Activated naive CD8-positive, alpha-beta T cell (primary cell): ENCODE data around the gene CPLANE1.
"Not testable (repeated sequence)": the region's sequence is repeated elsewhere in the genome, so short reads cannot be mapped to it uniquely, and the experiment has no call there.

Experiments used
- H3K27ac Mint-ChIP-seq: one replicate; pipeline ENCODE4 v1.8.0; 2021; ENCODE audit warnings: mixed read lengths
- H3K27me3 Mint-ChIP-seq: one replicate; pipeline ENCODE4 v1.8.0; 2021; ENCODE audit warnings: mixed read lengths
- H3K36me3 Mint-ChIP-seq: one replicate; pipeline ENCODE4 v1.8.0; 2021; ENCODE audit warnings: mixed read lengths
- H3K4me1 Mint-ChIP-seq: one replicate; pipeline ENCODE4 v1.8.0; 2021; ENCODE audit warnings: low read depth, mixed read lengths
- H3K4me3 Mint-ChIP-seq: one replicate; pipeline ENCODE4 v1.8.0; 2021; ENCODE audit warnings: mild to moderate bottlenecking, mixed read lengths
- H3K9me3 Mint-ChIP-seq: one replicate; pipeline ENCODE4 v1.8.0; 2021; ENCODE audit warnings: low read depth, mixed read lengths

Gene CPLANE1

GRCh38 chr5:37248970-37249814 is at the start of gene CPLANE1:
CPLANE1 (minus strand) TSS chr5:37249376; CDS start chr5:37247698, 1,678 bp downstream.
- Mint-ChIP-seq H3K9me3 (no peaks in the 10 kb centered on the region), H3K4me3 (peak within 1 kb of the TSS; percentile 89), H3K36me3 (no peaks in the 10 kb centered on the region), H3K27ac (peak within 1 kb of the TSS; percentile 82), H3K4me1 (peaks cover 18% of the 10 kb centered on the region), H3K27me3 (no peaks in the 10 kb centered on the region)

DNA sequence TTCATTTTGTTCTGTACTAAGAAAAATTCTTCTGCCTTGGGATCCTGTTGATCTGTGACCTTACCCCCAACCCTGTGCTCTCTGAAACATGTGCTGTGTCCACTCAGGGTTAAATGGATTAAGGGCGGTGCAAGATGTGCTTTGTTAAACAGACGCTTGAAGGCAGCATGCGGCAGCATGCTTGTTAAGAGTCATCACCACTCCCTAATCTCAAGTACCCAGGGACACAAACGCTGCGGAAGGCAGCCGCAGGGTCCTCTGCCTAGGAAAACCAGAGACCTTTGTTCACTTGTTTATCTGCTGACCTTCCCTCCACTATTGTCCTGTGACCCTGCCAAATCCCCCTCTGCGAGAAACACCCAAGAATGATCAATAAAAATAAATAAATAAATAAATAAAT is 47.1 kb upstream of the CPLANE1 start:
- not testable (repeated sequence) for H3K27ac Mint-ChIP-seq, H3K9me3 Mint-ChIP-seq
- peaks cover 19% of the 10 kb centered on the region for H3K36me3 Mint-ChIP-seq

DNA sequence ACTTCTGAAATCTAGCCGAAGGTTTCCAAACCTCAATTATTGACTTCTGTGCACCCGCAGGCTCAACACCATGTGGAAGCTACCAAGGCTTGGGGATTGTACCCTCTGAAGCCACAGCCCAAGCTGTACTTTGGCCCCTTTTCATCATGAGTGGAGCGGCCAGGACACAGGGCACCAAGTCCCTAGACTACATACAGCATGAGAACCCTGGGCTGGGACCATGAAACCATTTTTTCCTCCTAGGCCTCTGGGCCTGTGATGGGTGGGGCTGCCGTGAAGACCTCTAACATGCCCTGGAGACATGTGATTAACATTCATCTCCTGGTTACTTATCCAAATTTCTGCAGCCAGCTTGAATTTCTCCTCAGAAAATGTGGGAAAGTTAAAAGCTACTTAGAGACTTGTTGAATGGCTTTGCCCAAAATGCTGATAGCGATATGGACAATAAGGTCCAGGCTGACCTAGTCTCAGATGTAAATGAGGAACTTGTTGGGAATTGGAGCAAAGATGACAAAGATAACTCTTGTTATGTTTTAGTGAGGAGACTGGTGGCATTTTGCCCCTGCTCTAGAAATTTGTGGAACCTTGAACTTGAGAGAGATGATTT is 34.1 kb upstream of the CPLANE1 start:
- no peak overlapping the region for H3K4me3 Mint-ChIP-seq
- H3K4me1 Mint-ChIP-seq: no peaks in the 10 kb centered on the region
- H3K36me3 Mint-ChIP-seq: peaks cover 5% of the 10 kb centered on the region
- H3K27me3 Mint-ChIP-seq: peaks cover 2% of the 10 kb centered on the region
- H3K9me3 Mint-ChIP-seq: peaks cover 18% of the 10 kb centered on the region
- H3K27ac Mint-ChIP-seq: no peak overlapping the region

More for the DNA sequence above, 47.1 kb upstream of the CPLANE1 start:
- H3K27me3 Mint-ChIP-seq, H3K4me3 Mint-ChIP-seq, H3K4me1 Mint-ChIP-seq: not testable (repeated sequence)

DNA sequence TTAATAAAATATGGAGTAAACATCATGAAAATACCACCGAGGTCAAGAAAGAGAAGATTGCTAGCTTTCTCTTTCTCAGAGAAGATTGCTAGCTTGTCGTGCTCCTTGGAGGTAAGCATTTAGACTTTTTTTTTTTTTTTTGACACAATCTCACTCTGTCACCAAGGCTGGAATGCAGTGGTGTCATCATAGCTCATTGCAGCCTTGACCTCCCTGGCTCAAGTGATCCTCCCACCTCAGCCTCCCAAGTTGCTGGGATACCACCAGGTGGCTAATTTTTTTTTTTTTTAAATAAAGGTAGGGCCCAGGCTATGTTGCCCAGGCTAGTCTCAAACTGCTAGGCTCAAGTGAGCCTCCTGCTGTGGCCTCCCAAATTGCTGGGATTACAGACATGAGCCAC is 26.3 kb upstream of the CPLANE1 start:
- peaks cover under 1% of the 10 kb centered on the region for H3K27me3 Mint-ChIP-seq
- peaks cover 2% of the 10 kb centered on the region for H3K36me3 Mint-ChIP-seq
- H3K4me3 Mint-ChIP-seq: no peak overlapping the region
- H3K27ac Mint-ChIP-seq: no peak overlapping the region
- H3K9me3 Mint-ChIP-seq: peaks cover 22% of the 10 kb centered on the region
- no peaks in the 10 kb centered on the region for H3K4me1 Mint-ChIP-seq

DNA sequence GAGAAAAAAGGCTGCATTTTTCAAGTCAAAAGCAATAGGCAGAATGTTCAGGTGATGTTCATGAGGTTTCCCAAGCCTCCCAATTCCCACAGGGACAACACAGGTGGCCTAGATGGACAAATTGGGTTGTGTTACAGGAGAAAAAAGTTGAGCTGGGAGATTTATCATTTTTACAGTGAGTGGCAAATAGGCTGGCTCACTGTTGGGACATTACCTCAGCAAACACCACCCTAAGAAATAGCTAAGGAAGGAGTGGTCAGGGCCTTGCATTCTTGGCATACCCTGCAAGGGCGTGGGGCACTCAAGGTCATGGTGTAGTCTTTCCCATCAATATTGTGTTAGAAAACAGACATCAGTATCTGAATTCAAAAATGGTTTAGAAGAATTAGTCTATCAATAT is 23.3 kb upstream of the CPLANE1 start:
- no peaks in the 10 kb centered on the region for H3K4me1 Mint-ChIP-seq
- peaks cover 5% of the 10 kb centered on the region for H3K36me3 Mint-ChIP-seq
- H3K27me3 Mint-ChIP-seq: no peaks in the 10 kb centered on the region
- peaks cover 18% of the 10 kb centered on the region for H3K9me3 Mint-ChIP-seq
- H3K4me3 Mint-ChIP-seq: no peak overlapping the region
- no peak overlapping the region for H3K27ac Mint-ChIP-seq

GRCh38 chr5:37268100-37268499 is 18.9 kb upstream of the CPLANE1 start:
- peaks cover 18% of the 10 kb centered on the region for H3K9me3 Mint-ChIP-seq
- H3K27ac Mint-ChIP-seq, H3K36me3 Mint-ChIP-seq, H3K4me1 Mint-ChIP-seq, H3K27me3 Mint-ChIP-seq, H3K4me3 Mint-ChIP-seq: not testable (repeated sequence)

DNA sequence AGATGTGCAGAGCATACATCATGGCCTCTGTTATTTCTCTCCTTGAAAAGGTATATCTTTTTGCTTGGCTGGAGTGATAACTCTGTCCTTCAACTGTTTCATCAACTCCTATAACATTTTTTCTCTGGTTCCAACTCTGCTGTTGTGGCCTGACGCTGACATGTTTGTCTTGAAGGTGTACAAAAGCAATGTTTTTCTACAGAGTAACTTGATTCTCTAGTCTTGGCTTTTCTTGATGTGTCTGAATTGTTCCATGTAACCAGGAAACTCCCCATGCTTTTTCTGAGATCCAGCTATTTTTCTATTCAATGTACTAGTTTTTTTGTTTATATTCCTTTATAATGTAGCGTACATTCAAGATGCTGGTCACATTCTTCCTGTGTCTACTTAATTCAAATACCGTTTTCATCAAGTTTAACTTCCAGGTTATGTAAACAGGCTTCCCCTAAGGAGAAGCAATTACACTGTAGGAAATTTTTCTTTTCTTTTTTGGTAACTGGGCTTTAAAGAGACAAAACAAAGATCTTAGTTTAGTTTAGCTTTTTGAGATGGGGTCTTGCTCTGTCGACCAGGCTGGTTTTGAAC is 6.7 kb upstream of the CPLANE1 start:
- no peaks in the 10 kb centered on the region for H3K9me3 Mint-ChIP-seq
- no peaks in the 10 kb centered on the region for H3K36me3 Mint-ChIP-seq
- no peak overlapping the region for H3K4me3 Mint-ChIP-seq
- H3K27ac Mint-ChIP-seq: no peak overlapping the region
- no peaks in the 10 kb centered on the region for H3K4me1 Mint-ChIP-seq
- H3K27me3 Mint-ChIP-seq: no peaks in the 10 kb centered on the region

DNA sequence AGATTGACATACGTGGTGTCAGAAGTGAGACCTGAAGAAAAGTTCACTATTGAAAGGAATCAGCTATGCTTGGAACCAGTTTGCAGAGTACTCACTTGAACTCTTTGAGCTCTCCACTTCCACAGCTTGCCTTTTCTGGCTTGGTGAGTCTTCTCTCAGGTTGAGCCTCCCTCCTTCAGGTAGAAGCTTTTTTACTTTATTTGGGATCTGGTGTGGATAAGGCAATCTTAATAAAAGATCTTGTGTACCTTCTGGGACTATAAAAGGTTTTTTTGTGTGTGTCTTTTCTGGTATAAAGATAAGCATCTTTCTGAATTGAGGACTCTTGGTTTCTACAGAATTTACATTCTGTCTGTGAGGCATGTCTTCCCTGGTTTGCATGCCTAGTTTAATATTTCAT is 5.4 kb upstream of the CPLANE1 start:
- Mint-ChIP-seq H3K27me3 (no peaks in the 10 kb centered on the region), H3K4me1 (peaks cover 5% of the 10 kb centered on the region), H3K36me3 (no peaks in the 10 kb centered on the region), H3K9me3 (no peaks in the 10 kb centered on the region), H3K4me3 (no peak overlapping the region), H3K27ac (no peak overlapping the region)

DNA sequence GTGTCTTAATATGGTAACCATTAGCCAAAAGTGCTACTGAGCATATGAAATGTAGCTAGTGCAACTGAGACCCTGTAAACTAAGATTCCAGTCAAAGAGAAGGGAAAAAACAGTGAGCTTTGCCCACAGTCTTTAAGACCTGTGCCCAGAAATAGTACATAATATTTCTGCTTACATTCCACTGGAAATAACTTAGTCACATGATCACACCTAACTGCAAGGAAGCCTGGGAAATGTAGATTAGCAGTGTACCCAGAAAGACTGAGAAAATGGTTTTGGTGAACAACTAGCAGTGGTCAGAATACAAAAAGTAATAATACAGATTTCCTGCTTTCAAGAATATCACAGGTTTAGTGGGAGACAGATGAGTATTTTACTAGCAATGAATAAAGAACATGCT is 2.5 kb upstream of the CPLANE1 start:
- Mint-ChIP-seq H3K27me3 (no peaks in the 10 kb centered on the region), H3K4me1 (peaks cover 13% of the 10 kb centered on the region), H3K36me3 (no peaks in the 10 kb centered on the region), H3K9me3 (no peaks in the 10 kb centered on the region), H3K4me3 (no peak overlapping the region), H3K27ac (no peak overlapping the region)

DNA sequence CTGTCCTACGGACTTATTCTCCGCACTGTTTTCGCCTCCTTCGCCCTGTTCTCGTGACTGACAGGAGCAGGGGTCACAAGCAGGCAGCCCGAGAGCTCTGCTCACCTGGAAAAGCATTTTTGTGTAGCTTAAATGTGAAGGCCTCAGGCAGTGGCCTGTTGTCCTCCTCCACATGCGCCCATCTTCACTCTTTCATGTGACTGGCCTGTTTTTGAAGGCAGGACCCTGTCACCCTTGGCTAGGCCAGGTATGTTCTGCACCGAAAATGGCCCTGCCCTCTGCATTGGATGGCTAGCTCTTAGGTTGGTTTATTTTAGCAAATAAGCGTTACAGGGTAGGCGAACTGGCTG is 614 bp upstream of the CPLANE1 start:
- peaks cover 18% of the 10 kb centered on the region for H3K4me1 Mint-ChIP-seq
- H3K27ac Mint-ChIP-seq: peak overlapping the region; percentile 82
- peak overlapping the region; percentile 89 for H3K4me3 Mint-ChIP-seq
- H3K36me3 Mint-ChIP-seq: no peaks in the 10 kb centered on the region
- no peaks in the 10 kb centered on the region for H3K9me3 Mint-ChIP-seq
- no peaks in the 10 kb centered on the region for H3K27me3 Mint-ChIP-seq

- Mint-ChIP-seq H3K27ac (no peak overlapping the region), H3K4me3 (peak overlapping the region; percentile 83), H3K27me3 (no peaks in the 10 kb centered on the region), H3K36me3 (no peaks in the 10 kb centered on the region), H3K9me3 (no peaks in the 10 kb centered on the region), H3K4me1 (peaks cover 18% of the 10 kb centered on the region)
Observed at GRCh38 chr5:37248421-37248969, 681 bp downstream of the CPLANE1 start.

DNA sequence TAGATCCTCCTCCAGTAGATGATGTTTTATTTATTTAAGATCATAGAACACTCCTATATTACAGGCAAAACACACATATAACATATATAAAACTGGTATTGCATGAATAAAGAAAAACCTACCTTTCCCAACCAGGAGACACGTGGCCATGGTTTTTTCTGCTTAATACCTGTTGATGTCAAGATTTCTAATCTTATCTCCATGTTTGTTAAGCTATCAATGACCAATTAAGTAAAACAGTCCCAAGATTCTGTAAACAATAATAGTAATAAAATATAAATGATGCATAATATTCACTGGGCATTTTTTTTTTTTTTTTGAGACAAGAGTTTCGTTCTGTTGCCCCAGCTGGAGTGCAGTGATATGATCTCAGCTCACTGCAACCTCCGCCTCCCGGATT is 1.7 kb downstream of the CPLANE1 start:
- H3K4me1 Mint-ChIP-seq: peaks cover 18% of the 10 kb centered on the region
- H3K27ac Mint-ChIP-seq: no peak overlapping the region
- H3K27me3 Mint-ChIP-seq: no peaks in the 10 kb centered on the region
- H3K9me3 Mint-ChIP-seq: no peaks in the 10 kb centered on the region
- peak overlapping the region; percentile 14 for H3K4me3 Mint-ChIP-seq
- H3K36me3 Mint-ChIP-seq: no peaks in the 10 kb centered on the region

DNA sequence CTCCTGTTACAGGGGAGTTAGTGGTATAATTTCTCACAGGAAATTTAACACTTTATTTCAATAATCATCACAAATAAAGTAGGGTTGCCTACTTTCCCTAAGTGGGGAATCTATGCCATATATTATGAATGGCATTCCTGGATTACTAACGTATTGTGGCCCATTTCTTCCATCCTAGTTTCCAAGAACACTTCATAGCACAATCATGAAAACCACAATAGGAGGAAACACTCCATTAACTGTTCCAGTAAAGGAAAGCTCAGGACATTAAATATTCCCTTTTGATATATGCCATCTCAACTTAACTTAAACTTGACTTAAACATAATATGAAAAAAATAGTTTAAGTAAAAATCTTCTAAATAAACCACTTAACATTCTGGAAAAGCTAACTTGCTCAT is 2.1 kb downstream of the CPLANE1 start:
- no peaks in the 10 kb centered on the region for H3K9me3 Mint-ChIP-seq
- no peaks in the 10 kb centered on the region for H3K27me3 Mint-ChIP-seq
- H3K4me3 Mint-ChIP-seq: peak overlapping the region; percentile 14
- no peaks in the 10 kb centered on the region for H3K36me3 Mint-ChIP-seq
- H3K27ac Mint-ChIP-seq: no peak overlapping the region
- peaks cover 18% of the 10 kb centered on the region for H3K4me1 Mint-ChIP-seq

DNA sequence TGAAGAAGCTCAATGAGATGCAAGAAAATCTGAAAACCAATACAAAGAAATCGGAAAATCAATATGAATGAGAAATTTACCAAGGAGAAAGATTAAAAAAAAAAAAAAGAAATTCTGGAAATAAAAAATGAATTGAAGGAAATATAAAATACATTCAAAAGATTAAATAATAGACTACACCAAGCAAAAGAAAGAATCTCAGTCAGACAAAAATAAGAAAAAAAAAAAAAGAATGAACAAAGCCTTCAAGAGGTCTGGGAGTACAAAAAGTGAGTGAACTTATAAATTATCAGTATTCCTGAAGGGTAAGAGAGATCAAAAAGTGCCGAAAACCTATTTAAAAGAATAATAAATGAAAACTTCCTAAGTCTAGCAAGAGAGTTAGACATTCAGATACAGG is 14.9 kb downstream of the CPLANE1 start:
- Mint-ChIP-seq H3K36me3 (peaks cover 43% of the 10 kb centered on the region), H3K4me3 (no peak overlapping the region), H3K4me1 (no peaks in the 10 kb centered on the region), H3K27ac (no peak overlapping the region), H3K27me3 (no peaks in the 10 kb centered on the region), H3K9me3 (peaks cover 15% of the 10 kb centered on the region)

GRCh38 chr5:37226377-37226776 is 22.8 kb downstream of the CPLANE1 start:
- H3K36me3 Mint-ChIP-seq: peaks cover 13% of the 10 kb centered on the region
- H3K4me1 Mint-ChIP-seq: no peaks in the 10 kb centered on the region
- H3K27me3 Mint-ChIP-seq: no peaks in the 10 kb centered on the region
- no peak overlapping the region for H3K4me3 Mint-ChIP-seq
- H3K27ac Mint-ChIP-seq: no peak overlapping the region
- no peaks in the 10 kb centered on the region for H3K9me3 Mint-ChIP-seq
